ENCODE measurements around the gene SKOR2. TPM values are rescaled to one million over a fixed set of nuclear protein-coding genes. Genes with fewer than 3 reads are reported as not detected.

Gene SKOR2
- polyA plus RNA-seq, 1 experiment = not detected

DNA sequence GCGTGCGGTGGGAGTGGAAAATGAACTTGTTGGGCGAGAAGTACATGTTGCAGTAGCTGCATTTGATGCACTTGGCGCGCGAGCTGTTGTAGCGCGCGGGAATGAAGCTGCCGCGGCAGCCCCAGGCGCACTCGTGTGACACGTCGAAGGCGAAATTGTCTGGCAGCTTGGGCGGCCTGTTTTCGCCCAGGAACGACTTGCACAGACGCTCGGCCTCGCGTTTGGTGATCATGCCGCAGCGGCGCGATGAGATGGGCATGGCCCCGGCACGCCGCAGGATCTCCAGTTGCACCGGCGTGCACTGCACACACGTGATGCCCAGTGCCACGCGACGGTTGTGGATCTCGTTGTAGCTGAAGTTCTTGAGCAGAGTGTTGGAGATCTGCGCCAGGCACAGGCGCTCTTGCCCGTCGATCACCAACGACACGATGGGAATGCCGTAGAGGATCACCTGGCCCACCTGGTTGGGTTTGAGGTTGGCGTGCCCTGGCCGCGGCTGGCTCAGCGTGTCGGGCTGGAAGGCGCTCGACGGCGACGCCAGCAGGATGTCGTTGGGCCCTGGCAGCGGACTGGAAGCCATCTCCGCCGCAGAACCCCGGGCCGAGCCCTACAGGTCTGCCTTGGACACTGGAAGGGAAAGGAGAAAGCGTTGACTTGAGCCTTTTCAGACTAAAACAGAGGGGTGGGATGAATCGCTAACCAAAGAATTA, 2.7 kb downstream of the SKOR2 start:
- CTCF ChIA-PET = interaction anchor here (1.0 kb wide), 1 partner anchor 58 kb away, joined by 3 read pairs; no protein-coding TSS in a partner anchor
- Histone ChIP-seq H3K27me3 (ENCODE audit: control insufficient read depth, insufficient read depth, low read length) (peaks cover 44% of the 10 kb centered on the region), H3K36me3 (ENCODE audit: control insufficient read depth, insufficient read depth, low read length) (no peaks in the 10 kb centered on the region), H3K4me3 (ENCODE audit: low read depth, low read length) (no peak overlapping the region)
- TF ChIP-seq, protein P1, sequence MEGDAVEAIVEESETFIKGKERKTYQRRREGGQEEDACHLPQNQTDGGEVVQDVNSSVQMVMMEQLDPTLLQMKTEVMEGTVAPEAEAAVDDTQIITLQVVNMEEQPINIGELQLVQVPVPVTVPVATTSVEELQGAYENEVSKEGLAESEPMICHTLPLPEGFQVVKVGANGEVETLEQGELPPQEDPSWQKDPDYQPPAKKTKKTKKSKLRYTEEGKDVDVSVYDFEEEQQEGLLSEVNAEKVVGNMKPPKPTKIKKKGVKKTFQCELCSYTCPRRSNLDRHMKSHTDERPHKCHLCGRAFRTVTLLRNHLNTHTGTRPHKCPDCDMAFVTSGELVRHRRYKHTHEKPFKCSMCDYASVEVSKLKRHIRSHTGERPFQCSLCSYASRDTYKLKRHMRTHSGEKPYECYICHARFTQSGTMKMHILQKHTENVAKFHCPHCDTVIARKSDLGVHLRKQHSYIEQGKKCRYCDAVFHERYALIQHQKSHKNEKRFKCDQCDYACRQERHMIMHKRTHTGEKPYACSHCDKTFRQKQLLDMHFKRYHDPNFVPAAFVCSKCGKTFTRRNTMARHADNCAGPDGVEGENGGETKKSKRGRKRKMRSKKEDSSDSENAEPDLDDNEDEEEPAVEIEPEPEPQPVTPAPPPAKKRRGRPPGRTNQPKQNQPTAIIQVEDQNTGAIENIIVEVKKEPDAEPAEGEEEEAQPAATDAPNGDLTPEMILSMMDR (IDR thresholded peaks at IDR 0.05; ENCODE audit: insufficient read depth, low read depth, low read length) = no peak
- no peak for DNase-seq (ENCODE audit: low read depth)
- POLR2A ChIA-PET = no interaction called here

DNA sequence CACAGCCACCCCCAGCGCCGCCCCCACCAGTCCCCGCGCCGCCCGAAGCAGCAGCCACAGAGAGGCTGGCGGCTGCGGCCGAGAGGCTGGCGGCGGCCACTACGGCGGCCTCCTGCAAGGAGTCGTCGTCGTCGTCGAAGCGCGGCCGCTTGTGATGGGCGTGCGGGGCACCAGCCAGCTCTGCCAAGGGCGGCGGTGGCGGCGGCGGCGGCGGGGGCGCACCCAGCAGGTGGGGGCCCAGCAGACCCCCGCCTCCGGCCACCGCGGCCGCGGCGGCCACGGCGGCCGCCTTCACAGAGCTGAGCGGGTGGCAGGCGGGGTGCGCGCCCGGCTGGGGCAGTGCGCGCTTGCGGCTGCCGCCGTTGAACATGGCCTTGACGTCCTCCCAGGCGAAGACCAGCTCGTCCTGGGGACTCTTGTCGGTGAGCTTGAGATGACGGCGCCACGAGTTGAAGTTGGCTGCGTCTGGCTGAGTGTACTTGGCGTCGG, 3.3 kb downstream of the SKOR2 start:
- Histone ChIP-seq H3K36me3 (ENCODE audit: control insufficient read depth, insufficient read depth, low read length) (no peaks in the 10 kb centered on the region), H3K4me3 (ENCODE audit: low read depth, low read length) (no peak overlapping the region), H3K27me3 (ENCODE audit: control insufficient read depth, insufficient read depth, low read length) (peaks cover 41% of the 10 kb centered on the region)
- TF ChIP-seq, protein P1 (IDR thresholded peaks at IDR 0.05; ENCODE audit: insufficient read depth, low read depth, low read length) = no peak
- CTCF ChIA-PET = interaction anchor here (1.0 kb wide), 1 partner anchor 59 kb away, joined by 3 read pairs; no protein-coding TSS in a partner anchor
- no peak for DNase-seq (ENCODE audit: low read depth)
- POLR2A ChIA-PET = no interaction called here

DNA sequence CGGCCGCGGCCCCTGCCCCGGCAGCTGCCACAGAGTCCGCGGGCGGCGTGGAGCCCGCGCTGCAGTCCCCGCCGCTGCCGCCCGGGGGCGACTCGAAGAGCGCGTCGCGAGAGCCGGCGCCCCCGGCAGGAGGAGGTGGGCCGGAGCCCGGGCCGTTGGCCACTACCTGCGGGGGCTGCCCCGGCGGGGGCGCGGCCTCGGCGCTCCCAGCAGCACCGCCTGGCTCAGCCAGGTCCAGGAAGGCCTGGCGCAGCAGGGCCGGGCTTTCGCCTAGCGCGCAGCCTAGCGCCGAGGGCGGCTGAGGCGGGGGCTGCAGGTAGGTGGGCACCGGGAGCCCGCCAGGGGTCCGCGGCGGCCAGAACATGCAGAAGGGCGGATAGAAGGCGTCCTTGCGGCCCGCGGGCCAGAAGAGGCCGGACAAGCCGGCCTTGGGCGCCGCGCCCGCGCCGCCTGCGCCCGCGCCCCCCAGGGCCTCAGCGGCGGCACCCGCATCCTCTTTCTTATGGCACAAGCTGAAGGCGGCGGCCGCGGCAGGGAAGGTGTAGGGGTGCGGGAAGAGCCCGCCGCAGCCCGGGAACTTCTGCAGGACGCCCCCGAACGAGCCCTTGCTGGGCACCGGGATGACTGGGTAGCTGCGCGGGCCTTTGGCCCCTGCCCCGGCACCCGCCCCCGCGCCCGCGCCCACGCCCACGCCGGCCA, 3.9 kb downstream of the SKOR2 start:
- Histone ChIP-seq H3K4me3 (ENCODE audit: low read depth, low read length) (no peak overlapping the region), H3K27me3 (ENCODE audit: control insufficient read depth, insufficient read depth, low read length) (peaks cover 38% of the 10 kb centered on the region), H3K36me3 (ENCODE audit: control insufficient read depth, insufficient read depth, low read length) (no peaks in the 10 kb centered on the region)
- no peak for DNase-seq (ENCODE audit: low read depth)
- TF ChIP-seq, protein P1 (IDR thresholded peaks at IDR 0.05; ENCODE audit: insufficient read depth, low read depth, low read length) = no peak
- ChIA-PET CTCF (interaction anchor here (0.7 to 1.0 kb wide), 2 partner anchors 11 to 59 kb away, joined by 3 read pairs; no protein-coding TSS in a partner anchor), POLR2A (no interaction called here)

DNA sequence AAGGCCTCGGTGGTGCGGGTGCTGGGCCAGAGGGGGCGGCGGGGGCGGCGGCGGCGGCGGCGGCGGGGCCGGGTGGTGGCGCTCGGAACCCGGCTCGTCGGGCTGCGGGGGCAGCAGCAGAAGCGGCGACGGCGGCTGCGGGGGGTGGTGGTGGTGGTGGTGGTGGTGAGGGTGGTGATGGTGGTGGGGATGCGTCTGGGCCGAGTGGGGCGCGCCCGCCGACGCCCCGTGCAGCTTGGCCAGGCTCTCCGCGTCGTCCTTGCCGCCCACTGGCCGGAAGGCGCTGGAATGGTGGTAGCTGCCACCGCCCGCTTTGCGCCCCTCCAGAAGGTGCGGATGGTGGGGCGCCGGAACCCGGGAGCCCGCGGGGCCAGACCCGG, 4.4 kb downstream of the SKOR2 start:
- DNase-seq (ENCODE audit: low read depth) = no peak
- no peak overlapping the region for H3K4me3 ChIP-seq (ENCODE audit: low read depth, low read length)
- ChIA-PET POLR2A (no interaction called here), CTCF (interaction anchor here (0.7 kb wide), 1 partner anchor 11 kb away, joined by 3 read pairs; no protein-coding TSS in a partner anchor)
- TF ChIP-seq, protein P1 (IDR thresholded peaks at IDR 0.05; ENCODE audit: insufficient read depth, low read depth, low read length) = no peak
- H3K36me3 ChIP-seq (ENCODE audit: control insufficient read depth, insufficient read depth, low read length) = no peaks in the 10 kb centered on the region
- peaks cover 36% of the 10 kb centered on the region for H3K27me3 ChIP-seq (ENCODE audit: control insufficient read depth, insufficient read depth, low read length)
